Measurements from ENCODE around the gene GARNL3.

DNA sequence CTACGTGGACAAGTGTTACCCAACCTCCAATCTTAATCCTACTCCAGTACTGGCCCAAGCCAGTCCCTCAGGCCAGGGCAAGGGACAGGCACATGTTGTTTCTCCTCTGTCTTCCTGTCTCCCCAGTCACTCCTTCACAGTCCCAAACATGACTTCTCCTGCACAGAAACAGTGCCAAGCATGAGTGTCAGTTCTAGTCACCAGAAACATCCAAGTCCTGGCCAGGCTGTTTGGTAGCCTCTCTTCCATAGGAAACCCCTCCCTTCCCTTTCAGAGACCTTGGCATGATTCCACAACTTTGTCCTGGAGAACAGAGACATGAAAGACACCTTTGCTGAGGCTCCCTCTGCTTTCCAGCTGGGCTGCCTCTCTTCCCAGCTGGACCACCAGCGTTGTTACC is 76.1 kb downstream of the GARNL3 start:
- TF ChIP-seq EZH2 (IDR thresholded peaks at IDR 0.05; ENCODE audit: borderline replicate concordance, insufficient read depth, low read length, poor library complexity, severe bottlenecking) = no peak
- TF ChIP-seq, protein P1, sequence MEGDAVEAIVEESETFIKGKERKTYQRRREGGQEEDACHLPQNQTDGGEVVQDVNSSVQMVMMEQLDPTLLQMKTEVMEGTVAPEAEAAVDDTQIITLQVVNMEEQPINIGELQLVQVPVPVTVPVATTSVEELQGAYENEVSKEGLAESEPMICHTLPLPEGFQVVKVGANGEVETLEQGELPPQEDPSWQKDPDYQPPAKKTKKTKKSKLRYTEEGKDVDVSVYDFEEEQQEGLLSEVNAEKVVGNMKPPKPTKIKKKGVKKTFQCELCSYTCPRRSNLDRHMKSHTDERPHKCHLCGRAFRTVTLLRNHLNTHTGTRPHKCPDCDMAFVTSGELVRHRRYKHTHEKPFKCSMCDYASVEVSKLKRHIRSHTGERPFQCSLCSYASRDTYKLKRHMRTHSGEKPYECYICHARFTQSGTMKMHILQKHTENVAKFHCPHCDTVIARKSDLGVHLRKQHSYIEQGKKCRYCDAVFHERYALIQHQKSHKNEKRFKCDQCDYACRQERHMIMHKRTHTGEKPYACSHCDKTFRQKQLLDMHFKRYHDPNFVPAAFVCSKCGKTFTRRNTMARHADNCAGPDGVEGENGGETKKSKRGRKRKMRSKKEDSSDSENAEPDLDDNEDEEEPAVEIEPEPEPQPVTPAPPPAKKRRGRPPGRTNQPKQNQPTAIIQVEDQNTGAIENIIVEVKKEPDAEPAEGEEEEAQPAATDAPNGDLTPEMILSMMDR (IDR thresholded peaks at IDR 0.05; ENCODE audit: poor library complexity, severe bottlenecking) = no peak
- no peak for TF ChIP-seq EP300 (conservative IDR thresholded peaks at IDR 0.05; ENCODE audit: poor library complexity, severe bottlenecking)
- TF ChIP-seq POLR2AphosphoS5 (IDR thresholded peaks at IDR 0.05) = no peak
- TF ChIP-seq, protein P2, sequence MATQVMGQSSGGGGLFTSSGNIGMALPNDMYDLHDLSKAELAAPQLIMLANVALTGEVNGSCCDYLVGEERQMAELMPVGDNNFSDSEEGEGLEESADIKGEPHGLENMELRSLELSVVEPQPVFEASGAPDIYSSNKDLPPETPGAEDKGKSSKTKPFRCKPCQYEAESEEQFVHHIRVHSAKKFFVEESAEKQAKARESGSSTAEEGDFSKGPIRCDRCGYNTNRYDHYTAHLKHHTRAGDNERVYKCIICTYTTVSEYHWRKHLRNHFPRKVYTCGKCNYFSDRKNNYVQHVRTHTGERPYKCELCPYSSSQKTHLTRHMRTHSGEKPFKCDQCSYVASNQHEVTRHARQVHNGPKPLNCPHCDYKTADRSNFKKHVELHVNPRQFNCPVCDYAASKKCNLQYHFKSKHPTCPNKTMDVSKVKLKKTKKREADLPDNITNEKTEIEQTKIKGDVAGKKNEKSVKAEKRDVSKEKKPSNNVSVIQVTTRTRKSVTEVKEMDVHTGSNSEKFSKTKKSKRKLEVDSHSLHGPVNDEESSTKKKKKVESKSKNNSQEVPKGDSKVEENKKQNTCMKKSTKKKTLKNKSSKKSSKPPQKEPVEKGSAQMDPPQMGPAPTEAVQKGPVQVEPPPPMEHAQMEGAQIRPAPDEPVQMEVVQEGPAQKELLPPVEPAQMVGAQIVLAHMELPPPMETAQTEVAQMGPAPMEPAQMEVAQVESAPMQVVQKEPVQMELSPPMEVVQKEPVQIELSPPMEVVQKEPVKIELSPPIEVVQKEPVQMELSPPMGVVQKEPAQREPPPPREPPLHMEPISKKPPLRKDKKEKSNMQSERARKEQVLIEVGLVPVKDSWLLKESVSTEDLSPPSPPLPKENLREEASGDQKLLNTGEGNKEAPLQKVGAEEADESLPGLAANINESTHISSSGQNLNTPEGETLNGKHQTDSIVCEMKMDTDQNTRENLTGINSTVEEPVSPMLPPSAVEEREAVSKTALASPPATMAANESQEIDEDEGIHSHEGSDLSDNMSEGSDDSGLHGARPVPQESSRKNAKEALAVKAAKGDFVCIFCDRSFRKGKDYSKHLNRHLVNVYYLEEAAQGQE (IDR thresholded peaks at IDR 0.05; ENCODE audit: borderline replicate concordance) = no peak
- no peak for TF ChIP-seq TAF1 (IDR thresholded peaks at IDR 0.05; ENCODE audit: low read depth)
- no peak for TF ChIP-seq MXI1 (conservative IDR thresholded peaks at IDR 0.05; ENCODE audit: poor library complexity, severe bottlenecking)

All from neural cell (in vitro differentiated cells).